Diencephalon (tissue), 1 donor: ENCODE measurements around the gene TANC2. TPM values are rescaled to one million over a fixed set of nuclear protein-coding genes. Genes with fewer than 3 reads are reported as not detected.

ENCODE experiments used
- small RNA-seq: library from RNA; depleted of rRNA; stranded (forward); fragments of <200 nt; gene quantifications from one replicate; pipeline ENCODE3, GENCODE V24; 2014
- total RNA-seq: library from RNA; depleted of rRNA; stranded (reverse); fragments of >200 nt; gene quantifications from one replicate; pipeline ENCODE4 v1.2.3, GENCODE V29; 2014

Gene TANC2
- total RNA-seq, result 162 TPM

DNA sequence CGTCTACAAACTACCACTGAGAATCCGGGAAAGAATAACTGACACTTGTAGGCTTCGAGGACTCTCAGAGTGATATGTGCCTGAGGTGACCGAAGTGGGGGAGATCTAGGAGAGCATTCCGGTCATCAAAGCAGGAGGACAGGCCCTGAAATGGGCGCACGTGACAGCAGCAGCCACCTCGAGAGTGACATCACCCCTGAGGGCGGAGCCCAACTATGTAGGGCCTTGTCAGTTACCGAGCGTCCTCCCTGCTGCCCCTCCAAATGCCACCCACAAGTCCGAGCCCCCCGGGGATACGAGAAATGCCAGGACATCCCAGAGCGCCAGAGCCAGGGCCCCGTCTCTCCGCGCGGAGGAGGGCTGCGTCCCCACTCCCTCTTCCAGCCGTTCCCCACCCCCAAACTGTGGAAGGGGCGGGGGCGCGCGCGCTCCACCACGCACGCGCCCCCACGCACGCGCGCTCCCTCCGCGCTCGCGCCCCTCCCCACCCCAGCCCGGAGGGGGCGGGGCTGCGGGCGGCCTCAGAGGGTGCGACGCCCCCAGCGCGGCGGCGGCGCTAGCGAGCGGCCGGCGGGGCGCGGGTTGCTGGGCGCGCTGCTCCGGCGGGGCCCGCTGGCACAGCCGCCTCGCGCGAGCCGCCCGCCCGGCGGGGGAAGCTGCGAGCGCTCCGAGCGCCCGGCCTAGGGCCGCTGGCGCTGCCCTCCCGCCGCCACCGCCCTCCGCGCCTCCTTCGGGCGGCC is at the start of gene TANC2:
Gene TANC2, plus strand, starts transcription at position 550 of the 740 bp plus-strand sequence. CDS start 43,325 bp downstream, outside the sequence.

Small RNA genes lying within 50 kb of the gene (small RNA-seq; reads per million reads assigned to genes)
- gene MIR633, result not detected

Other genes with a start within 250 kb of the TANC2 start
- gene MARCHF10, start 157.9 kb upstream of the TANC2 start, total RNA-seq, result 0.69 TPM